ENCODE data around the gene PPP1R12C. TPM values are rescaled to one million over a fixed set of nuclear protein-coding genes. Genes with fewer than 3 reads are reported as not detected.

PPP1R12C gene
- polyA plus RNA-seq, 1 donor: 94.4 TPM

- no CpG with 5 or more reads among the region's 23 CpGs for whole genome bisulfite sequencing (ENCODE audit: insufficient coverage, low lambda C conversion rate)
- Histone ChIP-seq H3K4me1 (ENCODE audit: control insufficient read depth, insufficient read depth, low read length) (no peaks in the 10 kb centered on the region), H3K4me3 (ENCODE audit: low read length) (no peak overlapping the region), H3K9me3 (ENCODE audit: control insufficient read depth, low read depth, low read length) (no peaks in the 10 kb centered on the region), H3K36me3 (ENCODE audit: control insufficient read depth, insufficient read depth, low read length) (peaks cover 55% of the 10 kb centered on the region), H3K27me3 (ENCODE audit: control insufficient read depth, insufficient read depth, low read length) (no peaks in the 10 kb centered on the region), H3K27ac (ENCODE audit: low read length) (no peak overlapping the region)
- no peak for DNase-seq
Observed at GRCh38 chr19:55096061-55096701, 21.3 kb downstream of the PPP1R12C start.

- Histone ChIP-seq H3K4me1 (ENCODE audit: control insufficient read depth, insufficient read depth, low read length) (no peaks in the 10 kb centered on the region), H3K4me3 (ENCODE audit: low read length) (no peak overlapping the region), H3K9me3 (ENCODE audit: control insufficient read depth, low read depth, low read length) (no peaks in the 10 kb centered on the region), H3K27me3 (ENCODE audit: control insufficient read depth, insufficient read depth, low read length) (no peaks in the 10 kb centered on the region), H3K36me3 (ENCODE audit: control insufficient read depth, insufficient read depth, low read length) (peaks cover 61% of the 10 kb centered on the region), H3K27ac (ENCODE audit: low read length) (no peak overlapping the region)
- no CpG with 5 or more reads among the region's 23 CpGs for WGBS (ENCODE audit: insufficient coverage, low lambda C conversion rate)
- DNase-seq: no peak
Observed at GRCh38 chr19:55095260-55096060, 22.0 kb downstream of the PPP1R12C start.

GRCh38 chr19:55094456-55095259, 22.8 kb downstream of the PPP1R12C start:
- H3K4me3 ChIP-seq (ENCODE audit: low read length): no peak overlapping the region
- no peaks in the 10 kb centered on the region for H3K9me3 ChIP-seq (ENCODE audit: control insufficient read depth, low read depth, low read length)
- WGBS (ENCODE audit: insufficient coverage, low lambda C conversion rate): no CpG with 5 or more reads among the region's 32 CpGs
- no peaks in the 10 kb centered on the region for H3K27me3 ChIP-seq (ENCODE audit: control insufficient read depth, insufficient read depth, low read length)
- peaks cover 57% of the 10 kb centered on the region for H3K36me3 ChIP-seq (ENCODE audit: control insufficient read depth, insufficient read depth, low read length)
- no peaks in the 10 kb centered on the region for H3K4me1 ChIP-seq (ENCODE audit: control insufficient read depth, insufficient read depth, low read length)
- no peak overlapping the region for H3K27ac ChIP-seq (ENCODE audit: low read length)
- DNase-seq: no peak

- DNase-seq: no peak
- H3K4me3 ChIP-seq (ENCODE audit: low read length): no peak overlapping the region
- no peak overlapping the region for H3K27ac ChIP-seq (ENCODE audit: low read length)
- H3K9me3 ChIP-seq (ENCODE audit: control insufficient read depth, low read depth, low read length): no peaks in the 10 kb centered on the region
- peaks cover under 1% of the 10 kb centered on the region for H3K4me1 ChIP-seq (ENCODE audit: control insufficient read depth, insufficient read depth, low read length)
- no CpG with 5 or more reads among the region's 49 CpGs for WGBS (ENCODE audit: insufficient coverage, low lambda C conversion rate)
- H3K36me3 ChIP-seq (ENCODE audit: control insufficient read depth, insufficient read depth, low read length): peaks cover 43% of the 10 kb centered on the region
- H3K27me3 ChIP-seq (ENCODE audit: control insufficient read depth, insufficient read depth, low read length): peaks cover 4% of the 10 kb centered on the region
Observed at GRCh38 chr19:55092423-55093318, 24.8 kb downstream of the PPP1R12C start.

- DNase-seq: no peak
- Histone ChIP-seq H3K4me3 (ENCODE audit: low read length) (no peak overlapping the region), H3K9me3 (ENCODE audit: control insufficient read depth, low read depth, low read length) (no peaks in the 10 kb centered on the region), H3K27ac (ENCODE audit: low read length) (no peak overlapping the region), H3K27me3 (ENCODE audit: control insufficient read depth, insufficient read depth, low read length) (peaks cover 11% of the 10 kb centered on the region), H3K4me1 (ENCODE audit: control insufficient read depth, insufficient read depth, low read length) (peaks cover 7% of the 10 kb centered on the region), H3K36me3 (ENCODE audit: control insufficient read depth, insufficient read depth, low read length) (peaks cover 43% of the 10 kb centered on the region)
- no CpG with 5 or more reads among the region's 27 CpGs for WGBS (ENCODE audit: insufficient coverage, low lambda C conversion rate)
Observed at GRCh38 chr19:55091955-55092354, 25.5 kb downstream of the PPP1R12C start.

- Histone ChIP-seq H3K4me3 (ENCODE audit: low read length) (no peak overlapping the region), H3K27ac (ENCODE audit: low read length) (no peak overlapping the region), H3K4me1 (ENCODE audit: control insufficient read depth, insufficient read depth, low read length) (peaks cover 9% of the 10 kb centered on the region), H3K27me3 (ENCODE audit: control insufficient read depth, insufficient read depth, low read length) (peaks cover 17% of the 10 kb centered on the region), H3K36me3 (ENCODE audit: control insufficient read depth, insufficient read depth, low read length) (peaks cover 43% of the 10 kb centered on the region), H3K9me3 (ENCODE audit: control insufficient read depth, low read depth, low read length) (peaks cover under 1% of the 10 kb centered on the region)
- no CpG with 5 or more reads among the region's 32 CpGs for WGBS (ENCODE audit: insufficient coverage, low lambda C conversion rate)
- no peak for DNase-seq
Observed at GRCh38 chr19:55091126-55091910, 26.1 kb downstream of the PPP1R12C start.

- H3K9me3 ChIP-seq (ENCODE audit: control insufficient read depth, low read depth, low read length): peaks cover 3% of the 10 kb centered on the region
- H3K27ac ChIP-seq (ENCODE audit: low read length): no peak overlapping the region
- H3K36me3 ChIP-seq (ENCODE audit: control insufficient read depth, insufficient read depth, low read length): peaks cover 36% of the 10 kb centered on the region
- no CpG with 5 or more reads among the region's 13 CpGs for WGBS (ENCODE audit: insufficient coverage, low lambda C conversion rate)
- DNase-seq: no peak
- H3K27me3 ChIP-seq (ENCODE audit: control insufficient read depth, insufficient read depth, low read length): peaks cover 24% of the 10 kb centered on the region
- peaks cover 9% of the 10 kb centered on the region for H3K4me1 ChIP-seq (ENCODE audit: control insufficient read depth, insufficient read depth, low read length)
- H3K4me3 ChIP-seq (ENCODE audit: low read length): no peak overlapping the region
Observed at GRCh38 chr19:55090564-55090963, 26.9 kb downstream of the PPP1R12C start.

- H3K27ac ChIP-seq (ENCODE audit: low read length): no peak overlapping the region
- no peak for DNase-seq
- WGBS (ENCODE audit: insufficient coverage, low lambda C conversion rate): 100% methylated on average over 1 of the region's 3 CpGs
- H3K4me1 ChIP-seq (ENCODE audit: control insufficient read depth, insufficient read depth, low read length): peaks cover 9% of the 10 kb centered on the region
- no peak overlapping the region for H3K4me3 ChIP-seq (ENCODE audit: low read length)
- H3K36me3 ChIP-seq (ENCODE audit: control insufficient read depth, insufficient read depth, low read length): peaks cover 25% of the 10 kb centered on the region
- H3K9me3 ChIP-seq (ENCODE audit: control insufficient read depth, low read depth, low read length): peaks cover 3% of the 10 kb centered on the region
- peaks cover 35% of the 10 kb centered on the region for H3K27me3 ChIP-seq (ENCODE audit: control insufficient read depth, insufficient read depth, low read length)
Observed at GRCh38 chr19:55089342-55089944, 28.0 kb downstream of the PPP1R12C start.

Data from large intestine (tissue), 3 donors.